CD8-positive, alpha-beta memory T cell (primary cell): ENCODE data around the gene TPP1. TPM values are rescaled to one million over a fixed set of nuclear protein-coding genes. Genes with fewer than 3 reads are reported as not detected.

Source experiments
- CTCF ChIA-PET: fragments of 350-600 bp; sonication (Branson Sonifier 250); formaldehyde crosslinking; loops from one replicate; lab custom pipeline; 2021; ENCODE audit warnings: antibody characterized with exemption; lab: Charles Lee
- POLR2A ChIA-PET: fragments of 350-600 bp; sonication (Branson Sonifier 250); formaldehyde crosslinking; loops from one replicate; lab custom pipeline; 2021; ENCODE audit warnings: antibody characterized with exemption; lab: Charles Lee
- DNase-seq, 5 donors: peaks; one replicate each; pipeline versions ENCODE4 v3.0.0 to v3.0.0-alpha.2; 2020 to 2022; ENCODE audit warnings: mixed read lengths in 1 of 5
- H3K27ac ChIP-seq: one replicate; pipeline ENCODE4 v1.7.0; 2013; ENCODE audit warnings: low read depth, mild to moderate bottlenecking, low read length, moderate library complexity
- H3K27me3 ChIP-seq: 2 replicates; pipeline ENCODE4 v1.7.0; 2013; ENCODE audit warnings: low read length, mild to moderate bottlenecking; ENCODE audit not compliant: insufficient read depth, poor library complexity, severe bottlenecking
- H3K36me3 ChIP-seq: 2 replicates; pipeline ENCODE4 v1.7.0; 2013; ENCODE audit warnings: mild to moderate bottlenecking, low read length, moderate library complexity; ENCODE audit not compliant: insufficient read depth
- H3K4me1 ChIP-seq: 2 replicates; pipeline ENCODE4 v1.7.0; 2013; ENCODE audit warnings: mild to moderate bottlenecking, low read length, moderate library complexity; ENCODE audit not compliant: insufficient read depth
- H3K4me3 ChIP-seq: 2 replicates; pipeline ENCODE4 v1.7.0; 2013; ENCODE audit warnings: mild to moderate bottlenecking, low read length
- H3K9me3 ChIP-seq: 2 replicates; pipeline ENCODE4 v1.7.0; 2013; ENCODE audit warnings: mild to moderate bottlenecking, low read length
- H3K27ac Mint-ChIP-seq, 8 donors: one replicate each; pipeline ENCODE4 v1.8.0; 2020 to 2021; ENCODE audit warnings: mixed read lengths in 8 of 8, mild to moderate bottlenecking in 6 of 8, inconsistent platforms in 3 of 8, moderate library complexity in 3 of 8
- H3K27me3 Mint-ChIP-seq, 2 donors: one replicate each; pipeline ENCODE4 v1.8.0; 2020 to 2021; ENCODE audit warnings: mixed read lengths in 2 of 2, mild to moderate bottlenecking in 1 of 2, moderate library complexity in 1 of 2
- H3K36me3 Mint-ChIP-seq, 3 donors: one replicate each; pipeline ENCODE4 v1.8.0; 2020 to 2021; ENCODE audit warnings: mixed read lengths in 3 of 3, inconsistent platforms in 1 of 3, mild to moderate bottlenecking in 1 of 3
- H3K4me1 Mint-ChIP-seq, 3 donors: one replicate each; pipeline ENCODE4 v1.8.0; 2020 to 2021; ENCODE audit warnings: mixed read lengths in 3 of 3, inconsistent platforms in 1 of 3, mild to moderate bottlenecking in 1 of 3
- H3K4me3 Mint-ChIP-seq, 7 donors: one replicate each; pipeline ENCODE4 v1.8.0; 2020 to 2021; ENCODE audit warnings: mixed read lengths in 7 of 7, mild to moderate bottlenecking in 6 of 7, moderate library complexity in 4 of 7, inconsistent platforms in 2 of 7
- H3K9me3 Mint-ChIP-seq, 5 donors: one replicate each; pipeline ENCODE4 v1.8.0; 2020 to 2022; ENCODE audit warnings: mixed read lengths in 5 of 5, mild to moderate bottlenecking in 3 of 5, moderate library complexity in 2 of 5, inconsistent platforms in 1 of 5
- polyA plus RNA-seq: library from polyadenylated mRNA; unstranded; fragments of 300-500 nt; fragmentation: Illumina TruSeq; gene quantifications from one replicate; pipeline ENCODE4 v1.2.3, GENCODE V29; 2021
- total RNA-seq, 2 experiments: library from RNA; stranded (reverse); gene quantifications; one replicate each; pipeline ENCODE4 v1.2.3, GENCODE V29; 2021

The TPP1 gene
- total and polyA plus RNA-seq, 3 experiments from 2014 or later, result 57.2 to 165 (median 61.6) TPM

- Mint-ChIP-seq H3K27ac (no peak overlapping the region), H3K9me3 (no peaks in the 10 kb centered on the region), H3K4me3 (no peak overlapping the region), H3K4me1 (peaks cover 9 to 13% (median 13%) of the 10 kb centered on the region in 3 donors), H3K36me3 (peaks cover 0 to 11% (median 3%) of the 10 kb centered on the region in 3 donors), H3K27me3 (peaks cover 0 to 1% of the 10 kb centered on the region in 2 donors)
- no peaks in the 10 kb centered on the region for H3K9me3 ChIP-seq
- peak overlapping the region; percentile 91 for H3K4me3 ChIP-seq
- ChIA-PET CTCF (interaction anchor here (0.8 to 4.5 kb wide), 22 partner anchors 9 to 1369 kb away, joined by 3 to 54 read pairs (median 4); partner anchors contain the start of genes EIF3F, ILK, MRPL17 and RRP8), POLR2A (interaction anchor here (0.6 to 3.1 kb wide), 12 partner anchors 10 to 215 kb away, joined by 3 to 35 read pairs (median 4); partner anchors contain the start of genes ARFIP2, ILK, MRPL17 and RRP8)
- H3K27ac ChIP-seq, result peak overlapping the region; percentile 88
- H3K36me3 ChIP-seq, result peaks cover 9% of the 10 kb centered on the region
- peaks cover 19% of the 10 kb centered on the region for H3K4me1 ChIP-seq
- peak; percentile 36 to 84 (median 58) for DNase-seq
- H3K27me3 ChIP-seq, result no peaks in the 10 kb centered on the region
Observed at GRCh38 chr11:6618117-6619003, 862 bp downstream of the TPP1 start.

- H3K4me1 Mint-ChIP-seq, result peaks cover 9 to 13% (median 13%) of the 10 kb centered on the region in 3 donors
- CTCF ChIA-PET, result interaction anchor here (1.0 to 4.5 kb wide), 8 partner anchors 8 to 238 kb away, joined by 3 to 54 read pairs (median 14); partner anchors contain the start of genes ILK, MRPL17 and RRP8
Observed at GRCh38 chr11:6617315-6617781, 1.9 kb downstream of the TPP1 start.

GRCh38 chr11:6616596-6617250 is 2.5 kb downstream of the TPP1 start:
- Histone ChIP-seq H3K4me3 (no peak overlapping the region), H3K4me1 (peaks cover 29% of the 10 kb centered on the region), H3K36me3 (peaks cover 9% of the 10 kb centered on the region), H3K27me3 (no peaks in the 10 kb centered on the region), H3K9me3 (no peaks in the 10 kb centered on the region), H3K27ac (no peak overlapping the region)
- peak overlapping the region in 4 of 7 donors; percentile 20 to 74 (median 46) for H3K4me3 Mint-ChIP-seq
- no peak for DNase-seq
- H3K36me3 Mint-ChIP-seq, result peaks cover 0 to 11% (median 3%) of the 10 kb centered on the region in 3 donors
- H3K9me3 Mint-ChIP-seq, result no peaks in the 10 kb centered on the region
- peaks cover 0 to 1% of the 10 kb centered on the region in 2 donors for H3K27me3 Mint-ChIP-seq
- peaks cover 9 to 13% (median 13%) of the 10 kb centered on the region in 3 donors for H3K4me1 Mint-ChIP-seq
- peak overlapping the region in 4 of 8 donors; percentile 31 to 55 (median 48) for H3K27ac Mint-ChIP-seq
- ChIA-PET CTCF (interaction anchor here (4.5 kb wide), 1 partner anchor 13 kb away, joined by 42 read pairs; the partner anchor contains the start of genes ILK and RRP8), POLR2A (no interaction called here)

More at GRCh38 chr11:6617315-6617781, 1.9 kb downstream of the TPP1 start:
- peak overlapping the region; percentile 91 for H3K4me3 ChIP-seq
- no peak for DNase-seq
- peaks cover 9% of the 10 kb centered on the region for H3K36me3 ChIP-seq
- Mint-ChIP-seq H3K9me3 (no peaks in the 10 kb centered on the region), H3K27ac (peak overlapping the region in 2 of 8 donors; percentile 28 to 68), H3K36me3 (peaks cover 0 to 11% (median 3%) of the 10 kb centered on the region in 3 donors), H3K27me3 (peaks cover 0 to 1% of the 10 kb centered on the region in 2 donors), H3K4me3 (peak overlapping the region in 1 of 7 donors; percentile 54)
- POLR2A ChIA-PET, result interaction anchor here (0.9 to 3.1 kb wide), 4 partner anchors 13 to 136 kb away, joined by 3 to 35 read pairs (median 10); partner anchors contain the start of genes ARFIP2, ILK, MRPL17 and RRP8
- H3K4me1 ChIP-seq, result peaks cover 29% of the 10 kb centered on the region
- no peaks in the 10 kb centered on the region for H3K9me3 ChIP-seq
- peak overlapping the region; percentile 88 for H3K27ac ChIP-seq
- no peaks in the 10 kb centered on the region for H3K27me3 ChIP-seq

GRCh38 chr11:6615882-6616585 is 3.2 kb downstream of the TPP1 start:
- peak overlapping the region in 5 of 8 donors; percentile 36 to 66 (median 49) for H3K27ac Mint-ChIP-seq
- ChIA-PET POLR2A (no interaction called here), CTCF (interaction anchor here (1.1 to 4.5 kb wide), 2 partner anchors 13 to 67 kb away, joined by 5 to 42 read pairs; partner anchors contain the start of genes ILK, MRPL17 and RRP8)
- peaks cover 0 to 11% (median 10%) of the 10 kb centered on the region in 3 donors for H3K36me3 Mint-ChIP-seq
- Histone ChIP-seq H3K9me3 (no peaks in the 10 kb centered on the region), H3K27me3 (no peaks in the 10 kb centered on the region), H3K27ac (no peak overlapping the region), H3K4me3 (no peak overlapping the region), H3K36me3 (peaks cover 9% of the 10 kb centered on the region), H3K4me1 (peaks cover 33% of the 10 kb centered on the region)
- peaks cover 15 to 19% (median 19%) of the 10 kb centered on the region in 3 donors for H3K4me1 Mint-ChIP-seq
- H3K9me3 Mint-ChIP-seq, result no peaks in the 10 kb centered on the region
- peak overlapping the region in 4 of 7 donors; percentile 1 to 68 (median 54) for H3K4me3 Mint-ChIP-seq
- no peaks in the 10 kb centered on the region for H3K27me3 Mint-ChIP-seq
- DNase-seq, result no peak

GRCh38 chr11:6615046-6615445 is 4.2 kb downstream of the TPP1 start:
- no peaks in the 10 kb centered on the region for H3K9me3 Mint-ChIP-seq
- H3K4me1 Mint-ChIP-seq, result peaks cover 25 to 29% (median 28%) of the 10 kb centered on the region in 3 donors
- no peak overlapping the region for H3K4me3 ChIP-seq
- DNase-seq, result no peak
- no peaks in the 10 kb centered on the region for H3K9me3 ChIP-seq
- CTCF ChIA-PET, result interaction anchor here (1.1 kb wide), 2 partner anchors 68 kb away, joined by 4 to 5 read pairs; partner anchors contain the start of gene MRPL17
- peak overlapping the region in 1 of 7 donors; percentile 68 for H3K4me3 Mint-ChIP-seq
- peaks cover 0 to 20% (median 15%) of the 10 kb centered on the region in 3 donors for H3K36me3 Mint-ChIP-seq
- peaks cover 41% of the 10 kb centered on the region for H3K4me1 ChIP-seq
- H3K36me3 ChIP-seq, result peaks cover 18% of the 10 kb centered on the region
- H3K27ac ChIP-seq, result no peak overlapping the region
- H3K27ac Mint-ChIP-seq, result peak overlapping the region in 3 of 8 donors; percentile 10 to 38 (median 20)
- H3K27me3 ChIP-seq, result no peaks in the 10 kb centered on the region
- POLR2A ChIA-PET, result no interaction called here
- H3K27me3 Mint-ChIP-seq, result no peaks in the 10 kb centered on the region

- Mint-ChIP-seq H3K27me3 (no peaks in the 10 kb centered on the region), H3K27ac (peak overlapping the region in 1 of 8 donors; percentile 17), H3K9me3 (no peaks in the 10 kb centered on the region), H3K36me3 (peaks cover 0 to 26% (median 18%) of the 10 kb centered on the region in 3 donors), H3K4me3 (no peak overlapping the region), H3K4me1 (peaks cover 31 to 35% (median 32%) of the 10 kb centered on the region in 3 donors)
- peaks cover 24% of the 10 kb centered on the region for H3K36me3 ChIP-seq
- H3K4me1 ChIP-seq, result peaks cover 36% of the 10 kb centered on the region
- no peaks in the 10 kb centered on the region for H3K9me3 ChIP-seq
- no peak overlapping the region for H3K27ac ChIP-seq
- DNase-seq, result no peak
- ChIA-PET CTCF (interaction anchor here (0.5 to 1.1 kb wide), 2 partner anchors 53 to 69 kb away, joined by 3 to 4 read pairs; partner anchors contain the start of gene MRPL17), POLR2A (no interaction called here)
- H3K27me3 ChIP-seq, result no peaks in the 10 kb centered on the region
- H3K4me3 ChIP-seq, result no peak overlapping the region
Observed at GRCh38 chr11:6614446-6614845, 4.8 kb downstream of the TPP1 start.
